Choroid plexus epithelial cell (primary cell): ENCODE measurements around the gene TUBGCP2.

Experiments used
- DNase-seq: peaks from one replicate; pipeline ENCODE4 v3.0.0-alpha.2; 2010; ENCODE audit warnings: low read depth
- H3K4me3 ChIP-seq: 2 replicates; pipeline ENCODE4 v1.5.1; 2011; ENCODE audit warnings: low read depth, mild to moderate bottlenecking, control low read depth, low read length, moderate library complexity
- TF ChIP-seq, protein P1 (sequence below): conservative IDR thresholded peaks from 2 replicates; pipeline ENCODE4 v1.5.1; 2011; ENCODE audit warnings: low read depth, mild to moderate bottlenecking, control low read depth, inconsistent platforms, low read length, moderate library complexity

The TUBGCP2 gene

DNA sequence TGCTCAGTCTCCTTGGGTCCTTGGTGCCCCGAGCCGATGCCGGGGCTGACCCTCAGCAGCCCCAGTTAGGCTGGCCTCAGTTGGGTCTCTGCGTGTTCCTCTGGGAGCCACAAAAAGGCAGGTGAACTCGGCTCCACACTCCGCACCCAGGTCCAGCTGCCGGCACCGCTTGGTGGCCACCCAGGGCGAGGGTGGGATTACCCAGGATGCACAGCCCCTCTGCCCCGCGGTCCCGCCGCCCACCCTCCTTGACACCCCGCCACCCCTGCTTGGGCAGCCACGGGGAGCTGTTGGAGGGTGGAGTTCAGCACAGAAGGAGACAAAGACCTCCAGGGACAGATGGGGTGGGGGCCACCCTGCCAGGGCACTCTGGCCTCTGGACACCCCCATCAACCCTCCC is 53.3 kb downstream of the TUBGCP2 start:
- no peak overlapping the region for H3K4me3 ChIP-seq
- TF ChIP-seq, protein P1, sequence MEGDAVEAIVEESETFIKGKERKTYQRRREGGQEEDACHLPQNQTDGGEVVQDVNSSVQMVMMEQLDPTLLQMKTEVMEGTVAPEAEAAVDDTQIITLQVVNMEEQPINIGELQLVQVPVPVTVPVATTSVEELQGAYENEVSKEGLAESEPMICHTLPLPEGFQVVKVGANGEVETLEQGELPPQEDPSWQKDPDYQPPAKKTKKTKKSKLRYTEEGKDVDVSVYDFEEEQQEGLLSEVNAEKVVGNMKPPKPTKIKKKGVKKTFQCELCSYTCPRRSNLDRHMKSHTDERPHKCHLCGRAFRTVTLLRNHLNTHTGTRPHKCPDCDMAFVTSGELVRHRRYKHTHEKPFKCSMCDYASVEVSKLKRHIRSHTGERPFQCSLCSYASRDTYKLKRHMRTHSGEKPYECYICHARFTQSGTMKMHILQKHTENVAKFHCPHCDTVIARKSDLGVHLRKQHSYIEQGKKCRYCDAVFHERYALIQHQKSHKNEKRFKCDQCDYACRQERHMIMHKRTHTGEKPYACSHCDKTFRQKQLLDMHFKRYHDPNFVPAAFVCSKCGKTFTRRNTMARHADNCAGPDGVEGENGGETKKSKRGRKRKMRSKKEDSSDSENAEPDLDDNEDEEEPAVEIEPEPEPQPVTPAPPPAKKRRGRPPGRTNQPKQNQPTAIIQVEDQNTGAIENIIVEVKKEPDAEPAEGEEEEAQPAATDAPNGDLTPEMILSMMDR: no peak
- DNase-seq: no peak

DNA sequence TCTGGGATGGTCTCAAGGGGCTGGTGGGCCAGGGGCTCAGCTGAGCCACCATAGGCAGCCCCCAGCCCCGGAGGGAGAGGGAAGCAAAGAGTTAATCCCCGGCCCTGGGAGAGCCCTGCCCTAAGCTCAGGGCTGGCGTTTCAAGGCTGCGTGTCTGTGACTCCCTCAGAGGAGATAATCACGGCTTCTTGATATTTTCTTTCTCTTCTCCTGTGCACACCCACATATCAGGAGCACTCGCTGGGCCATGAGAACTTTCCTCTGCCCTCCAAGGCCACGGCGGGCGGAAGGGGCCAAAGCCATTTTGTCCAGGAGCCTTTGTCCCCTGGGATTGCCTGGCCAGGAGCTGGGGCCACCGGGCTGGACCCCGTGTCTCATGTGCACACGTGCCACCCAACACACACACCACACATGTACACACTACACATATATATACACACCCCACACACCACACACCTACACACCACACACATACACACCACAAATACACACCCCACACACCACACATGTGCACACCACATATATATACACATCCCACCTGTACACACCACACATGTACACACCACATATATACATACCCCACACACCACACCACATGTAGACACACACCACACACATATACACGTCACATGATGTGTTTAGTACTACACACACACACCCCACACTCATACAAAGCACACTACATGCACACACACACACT is 54.1 kb downstream of the TUBGCP2 start:
- no peak overlapping the region for H3K4me3 ChIP-seq
- TF ChIP-seq, protein P1: no peak
- no peak for DNase-seq

DNA sequence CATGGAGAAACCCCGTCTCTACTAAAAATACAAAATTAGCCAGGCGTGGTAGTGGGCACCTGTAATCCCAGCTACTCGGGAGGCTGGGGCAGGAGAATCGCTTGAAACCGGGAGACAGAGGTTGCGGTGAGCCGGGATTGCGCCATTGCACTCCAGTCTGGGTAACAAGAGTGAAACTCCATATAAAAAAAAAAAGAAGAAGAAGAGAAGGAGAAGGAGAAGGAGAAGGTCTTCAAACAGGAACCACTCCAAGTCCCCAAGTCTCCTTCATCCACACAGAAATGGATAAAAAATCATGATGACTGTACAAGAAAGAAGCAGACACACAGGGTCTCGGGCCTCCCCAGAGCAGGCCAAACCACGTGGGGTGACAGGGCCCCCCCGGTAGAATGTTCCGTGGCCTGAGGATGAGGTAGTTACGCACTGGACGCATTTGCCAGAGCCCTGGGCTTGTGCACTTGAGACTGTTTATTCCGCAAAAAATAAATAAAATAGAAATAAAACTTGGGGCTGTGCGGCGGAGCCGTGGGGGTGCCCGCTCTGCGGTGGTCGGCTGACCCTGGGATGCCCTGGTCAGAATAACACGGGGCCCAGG is 55.2 kb downstream of the TUBGCP2 start:
- DNase-seq: no peak
- no peak overlapping the region for H3K4me3 ChIP-seq
- TF ChIP-seq, protein P1: no peak

DNA sequence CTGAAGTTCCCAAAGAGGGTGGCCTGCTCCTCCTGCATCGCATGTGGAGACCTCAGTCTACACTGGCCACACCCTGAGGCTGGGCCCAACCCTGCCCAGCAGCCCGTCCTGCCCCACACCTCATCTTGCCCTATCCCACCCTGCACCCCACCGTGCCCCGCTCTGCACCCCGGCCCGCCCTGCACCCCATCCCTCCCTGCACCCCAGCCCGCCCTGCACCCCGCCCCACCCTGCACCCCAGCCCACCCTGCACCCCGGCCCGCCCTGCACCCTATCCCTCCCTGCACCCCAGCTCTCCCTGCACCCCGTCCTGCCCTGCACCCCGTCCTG is 56.5 kb downstream of the TUBGCP2 start:
- H3K4me3 ChIP-seq: no peak overlapping the region
- TF ChIP-seq, protein P1: no peak
- DNase-seq: no peak

DNA sequence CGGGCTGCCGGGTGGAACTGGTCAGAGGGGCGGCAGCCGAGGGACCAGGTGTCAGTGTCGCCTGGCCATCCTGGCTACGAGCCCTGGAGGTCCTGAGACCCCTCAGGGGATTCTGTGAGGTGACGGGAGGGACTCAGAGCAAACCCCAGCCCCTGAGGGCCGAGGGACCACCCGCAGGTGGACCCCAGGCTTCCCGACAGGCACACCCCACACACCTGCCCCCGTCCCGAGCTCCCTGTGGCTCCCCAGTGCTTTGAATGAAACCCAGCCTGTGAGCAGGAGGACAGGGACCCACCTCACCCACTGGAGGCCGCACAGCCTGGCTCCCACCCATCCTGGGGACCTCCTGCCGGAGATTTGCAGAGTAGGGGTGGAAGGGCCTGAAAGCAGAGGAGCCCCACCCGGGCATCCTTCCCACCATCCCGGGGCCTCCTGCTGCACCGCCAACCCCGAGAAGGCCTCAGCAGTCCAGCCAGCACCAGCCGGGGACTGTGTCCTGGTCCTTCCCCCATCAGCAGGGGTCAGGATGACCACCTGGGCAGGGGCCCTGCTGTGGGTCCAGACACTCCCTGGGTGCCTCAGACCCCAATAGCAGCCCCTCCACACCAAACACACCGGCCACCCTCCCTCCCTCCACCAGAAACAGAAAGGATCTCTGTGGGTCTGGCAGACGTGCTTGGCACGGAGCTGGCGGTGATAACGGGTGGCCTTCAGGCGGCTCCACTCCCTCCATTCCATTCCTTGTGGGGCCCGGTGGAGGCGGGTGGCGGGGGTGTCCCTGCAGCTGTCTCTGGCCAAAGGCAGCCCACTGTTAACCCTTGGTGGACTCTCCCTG is 57.1 kb downstream of the TUBGCP2 start:
- H3K4me3 ChIP-seq: no peak overlapping the region
- DNase-seq: no peak
- TF ChIP-seq, protein P1: no peak

DNA sequence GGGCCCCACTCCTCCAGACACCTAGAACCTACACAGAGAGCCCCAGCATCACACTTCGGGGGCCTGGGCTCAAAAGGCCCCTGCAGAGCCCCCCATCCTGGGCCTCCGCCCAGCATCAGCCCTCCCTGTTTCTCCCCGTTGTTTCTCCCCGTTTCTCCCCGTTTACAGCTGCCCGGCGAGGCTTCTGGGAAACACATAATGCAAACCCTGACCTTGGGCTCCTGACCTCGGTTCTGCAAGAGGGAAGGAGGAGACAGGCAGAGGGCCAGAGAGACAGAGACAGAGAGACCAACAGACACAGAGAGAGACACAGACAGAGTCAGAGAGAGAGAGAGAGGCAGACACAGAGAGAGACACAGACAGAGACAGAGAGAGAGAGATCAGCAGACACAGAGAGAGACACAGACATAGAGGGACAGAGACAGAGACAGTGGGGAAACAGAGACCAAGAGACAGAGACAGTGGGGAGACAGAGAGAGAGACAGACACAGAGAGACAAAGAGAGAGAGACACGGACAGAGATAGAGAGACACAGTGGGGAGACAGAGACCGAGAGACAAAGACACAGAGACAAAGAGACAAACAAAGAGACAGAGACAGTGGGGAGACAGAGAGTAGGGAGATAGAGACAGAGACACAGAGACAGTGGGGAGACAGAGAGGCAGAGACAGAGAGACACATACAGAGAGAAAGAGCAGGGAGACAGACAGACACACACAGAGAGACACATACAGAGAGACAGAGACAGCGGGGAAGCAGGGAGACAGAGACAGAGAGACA is 58.5 kb downstream of the TUBGCP2 start:
- TF ChIP-seq, protein P1: no peak
- DNase-seq: no peak
- no peak overlapping the region for H3K4me3 ChIP-seq
